Epidermal melanocyte (primary cell): Measurements from ENCODE around the gene ASB18.

Experiments
- DNase-seq: peaks from one replicate; pipeline ENCODE4 v3.0.0; 2011; ENCODE audit warnings: low spot score; ENCODE audit not compliant: insufficient read length

Gene ASB18

GRCh38 chr2:236175548-236176150, 88.6 kb downstream of the ASB18 start:
- no peak for DNase-seq

GRCh38 chr2:236173729-236174607, 90.2 kb downstream of the ASB18 start:
- no peak for DNase-seq

- no peak for DNase-seq
Observed at GRCh38 chr2:236173036-236173728, 91.0 kb downstream of the ASB18 start.

- no peak for DNase-seq
Observed at GRCh38 chr2:236172255-236173035, 91.8 kb downstream of the ASB18 start.

GRCh38 chr2:236171680-236172254, 92.4 kb downstream of the ASB18 start:
- peak; percentile 88 for DNase-seq

- DNase-seq: no peak
Observed at GRCh38 chr2:236171181-236171679, 93.0 kb downstream of the ASB18 start.

- DNase-seq: no peak
Observed at GRCh38 chr2:236170590-236171165, 93.5 kb downstream of the ASB18 start.

GRCh38 chr2:236169741-236170589, 94.2 kb downstream of the ASB18 start:
- no peak for DNase-seq

GRCh38 chr2:236169151-236169721, 95.0 kb downstream of the ASB18 start:
- DNase-seq: no peak

GRCh38 chr2:236168110-236169080, 95.8 kb downstream of the ASB18 start, which contains the start of gene GBX2:
Gene GBX2, minus strand, starts transcription at chr2:236168386. Its CDS starts 415 bp downstream, at chr2:236167971.
- DNase-seq: no peak

GRCh38 chr2:236167297-236168109, 96.7 kb downstream of the ASB18 start:
- DNase-seq: no peak

GRCh38 chr2:236166796-236167296, 97.4 kb downstream of the ASB18 start:
- no peak for DNase-seq

- DNase-seq: no peak
Observed at GRCh38 chr2:236165842-236166795, 98.1 kb downstream of the ASB18 start.

GRCh38 chr2:236164925-236165841, 99.0 kb downstream of the ASB18 start:
- DNase-seq: no peak
